GM23338 (cell line): ENCODE results near the gene ADAMTS8. TPM values are rescaled to one million over a fixed set of nuclear protein-coding genes. Genes with fewer than 3 reads are reported as not detected.

Source experiments
- ATAC-seq: fragments of 200-7000 bp; cut with Tn5 transposase; 3 replicates; pipeline ENCODE4 v1.9.1; 2020
- DNase-seq: peaks from one replicate; pipeline ENCODE4 v3.0.0-alpha.2; 2015; ENCODE audit warnings: low spot score
- H2AFZ ChIP-seq: fragments of 200-600 bp; sonication (generic); 2 replicates; pipeline ENCODE4 v1.8.0; 2016; ENCODE audit warnings: antibody characterized with exemption, mild to moderate bottlenecking, moderate library complexity
- H3F3A ChIP-seq: fragments of 200-600 bp; sonication (generic); replicated peaks from 2 replicates; pipeline ENCODE4 v1.8.0; 2017; ENCODE audit warnings: antibody characterized with exemption, mixed run types, low read depth
- H3K27ac ChIP-seq: fragments of 200-600 bp; sonication (generic); 2 replicates; pipeline ENCODE4 v1.6.1; 2016; ENCODE audit warnings: low read depth
- H3K27me3 ChIP-seq: fragments of 200-600 bp; sonication (generic); 2 replicates; pipeline ENCODE4 v1.8.0; 2016; ENCODE audit warnings: mild to moderate bottlenecking, mixed run types, moderate library complexity; ENCODE audit not compliant: insufficient read depth
- H3K36me3 ChIP-seq: fragments of 200-600 bp; sonication (generic); 2 replicates; pipeline ENCODE4 v1.8.0; 2016; ENCODE audit warnings: mild to moderate bottlenecking; ENCODE audit not compliant: insufficient read depth
- H3K4me1 ChIP-seq: fragments of 200-600 bp; sonication (generic); 2 replicates; pipeline ENCODE4 v1.8.0; 2016; ENCODE audit warnings: mild to moderate bottlenecking, moderate library complexity; ENCODE audit not compliant: insufficient read depth
- H3K4me2 ChIP-seq: fragments of 200-600 bp; sonication (generic); 2 replicates; pipeline ENCODE4 v1.7.1; 2017; ENCODE audit warnings: mixed run types
- H3K4me3 ChIP-seq: fragments of 200-600 bp; sonication (generic); 2 replicates; pipeline ENCODE4 v1.6.1; 2016; ENCODE audit warnings: mixed run types
- H3K79me2 ChIP-seq: fragments of 200-600 bp; sonication (generic); replicated peaks from 2 replicates; pipeline ENCODE4 v1.8.0; 2017; ENCODE audit warnings: mild to moderate bottlenecking; ENCODE audit not compliant: insufficient read depth
- H3K9me2 ChIP-seq: fragments of 200-600 bp; sonication (generic); 2 replicates; pipeline ENCODE4 v1.8.0; 2017; ENCODE audit not compliant: insufficient read depth
- H4K20me1 ChIP-seq: fragments of 200-600 bp; sonication (generic); replicated peaks from 2 replicates; pipeline ENCODE4 v1.8.0; 2017; ENCODE audit warnings: mild to moderate bottlenecking; ENCODE audit not compliant: insufficient read depth
- H3K27ac Mint-ChIP-seq: 2 replicates; pipeline ENCODE4 v1.8.0; 2020; ENCODE audit warnings: inconsistent platforms, mild to moderate bottlenecking, moderate library complexity, mixed read lengths
- H3K27me3 Mint-ChIP-seq: 3 replicates; pipeline ENCODE4 v1.8.0; 2022; ENCODE audit warnings: low read depth, mild to moderate bottlenecking, moderate library complexity, mixed read lengths, inconsistent platforms; ENCODE audit not compliant: insufficient read depth, poor library complexity
- H3K36me3 Mint-ChIP-seq: 3 replicates; pipeline ENCODE4 v1.8.0; 2021; ENCODE audit warnings: low read depth, mild to moderate bottlenecking, inconsistent platforms, moderate library complexity, mixed read lengths
- H3K4me1 Mint-ChIP-seq: 3 replicates; pipeline ENCODE4 v1.8.0; 2020; ENCODE audit warnings: mild to moderate bottlenecking, inconsistent platforms, mixed read lengths
- H3K4me3 Mint-ChIP-seq: 3 replicates; pipeline ENCODE4 v1.8.0; 2021; ENCODE audit warnings: moderate library complexity, mild to moderate bottlenecking, inconsistent platforms, mixed read lengths
- H3K9me3 Mint-ChIP-seq: 3 replicates; pipeline ENCODE4 v1.8.0; 2020; ENCODE audit warnings: moderate library complexity, mild to moderate bottlenecking, inconsistent platforms, mixed read lengths
- STAT1 ChIP-seq: IDR thresholded peaks from one replicate; pipeline ENCODE4 v1.6.1; 2016; ENCODE audit warnings: antibody characterized with exemption; ENCODE audit not compliant: unreplicated experiment
- polyA plus RNA-seq: library from polyadenylated mRNA; unstranded; fragments of >200 nt; fragmentation: Nextera tagmentation; extraction: Ambion mirVana; gene quantifications from 2 replicates; pipeline ENCODE4 v1.2.1, GENCODE V29; 2016
- total RNA-seq: library from RNA; depleted of rRNA; stranded (reverse); fragments of >200 nt; shearing (Covaris generic); gene quantifications from 2 replicates; pipeline ENCODE4 v1.2.3, GENCODE V29; 2014
- TF ChIP-seq, protein P1 (sequence below): fragments of 250-450 bp; sonication (Bioruptor Pico); IDR thresholded peaks from 2 replicates; pipeline ENCODE4 v1.5.0; 2020; ENCODE audit warnings: mild to moderate bottlenecking, moderate library complexity

ADAMTS8 gene
- total and polyA plus RNA-seq, 2 experiments from 2014 or later: 7.5 to 16.2 TPM

DNA sequence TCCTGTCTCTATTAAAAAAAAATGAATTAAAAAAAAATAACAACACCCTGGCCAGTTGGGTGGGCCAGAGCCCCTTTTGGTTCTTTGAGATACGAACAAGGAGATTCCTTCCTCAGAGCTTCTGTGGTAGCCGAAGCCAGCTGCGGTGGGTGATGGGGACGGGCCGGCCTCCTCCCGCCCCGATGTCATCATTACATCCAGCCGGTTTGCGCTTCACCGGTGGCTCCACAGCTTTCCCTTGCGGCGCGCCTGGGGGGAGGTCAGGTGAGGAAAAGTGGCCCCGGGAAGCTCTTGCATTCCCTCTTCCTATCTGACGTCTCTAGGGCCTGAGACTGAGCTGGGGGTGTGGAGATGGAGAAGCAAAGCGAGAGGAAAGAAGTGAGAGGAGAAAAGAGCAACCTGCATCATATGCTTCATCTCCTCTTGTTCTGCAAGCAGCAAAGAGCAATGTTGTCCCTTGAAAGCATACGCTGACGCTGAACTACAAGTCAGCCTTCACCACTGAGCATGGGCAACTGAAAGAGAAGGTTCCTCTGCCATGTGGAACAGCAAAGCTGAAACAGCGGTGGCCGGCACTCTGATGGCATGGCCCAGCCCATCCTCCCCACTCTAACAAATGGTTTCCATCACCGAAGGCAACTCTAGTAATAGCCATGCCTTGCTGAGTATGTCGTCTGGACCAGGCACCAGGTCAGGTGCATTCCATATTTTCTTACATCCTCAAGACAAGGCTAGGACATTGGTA is 6.0 kb downstream of the ADAMTS8 start:
- no peaks in the 10 kb centered on the region for H3K9me3 Mint-ChIP-seq

More for the DNA sequence above, 6.0 kb downstream of the ADAMTS8 start:
- Histone ChIP-seq H3K4me2 (no peak overlapping the region), H3K27me3 (peaks cover 16% of the 10 kb centered on the region), H4K20me1 (no peaks in the 10 kb centered on the region), H3K79me2 (no peaks in the 10 kb centered on the region), H3K27ac (no peak overlapping the region), H3K4me3 (no peak overlapping the region), H3K9me2 (no peaks in the 10 kb centered on the region; the same call in 1 of the 2 replicates), H2AFZ (no peak overlapping the region), H3F3A (no peaks in the 10 kb centered on the region), H3K36me3 (no peaks in the 10 kb centered on the region; the same call in 1 of the 2 replicates), H3K4me1 (peaks cover 9% of the 10 kb centered on the region; the same call in 1 of the 2 replicates)
- H3K27ac Mint-ChIP-seq: no peak overlapping the region
- TF ChIP-seq STAT1: no peak
- TF ChIP-seq, protein P1, sequence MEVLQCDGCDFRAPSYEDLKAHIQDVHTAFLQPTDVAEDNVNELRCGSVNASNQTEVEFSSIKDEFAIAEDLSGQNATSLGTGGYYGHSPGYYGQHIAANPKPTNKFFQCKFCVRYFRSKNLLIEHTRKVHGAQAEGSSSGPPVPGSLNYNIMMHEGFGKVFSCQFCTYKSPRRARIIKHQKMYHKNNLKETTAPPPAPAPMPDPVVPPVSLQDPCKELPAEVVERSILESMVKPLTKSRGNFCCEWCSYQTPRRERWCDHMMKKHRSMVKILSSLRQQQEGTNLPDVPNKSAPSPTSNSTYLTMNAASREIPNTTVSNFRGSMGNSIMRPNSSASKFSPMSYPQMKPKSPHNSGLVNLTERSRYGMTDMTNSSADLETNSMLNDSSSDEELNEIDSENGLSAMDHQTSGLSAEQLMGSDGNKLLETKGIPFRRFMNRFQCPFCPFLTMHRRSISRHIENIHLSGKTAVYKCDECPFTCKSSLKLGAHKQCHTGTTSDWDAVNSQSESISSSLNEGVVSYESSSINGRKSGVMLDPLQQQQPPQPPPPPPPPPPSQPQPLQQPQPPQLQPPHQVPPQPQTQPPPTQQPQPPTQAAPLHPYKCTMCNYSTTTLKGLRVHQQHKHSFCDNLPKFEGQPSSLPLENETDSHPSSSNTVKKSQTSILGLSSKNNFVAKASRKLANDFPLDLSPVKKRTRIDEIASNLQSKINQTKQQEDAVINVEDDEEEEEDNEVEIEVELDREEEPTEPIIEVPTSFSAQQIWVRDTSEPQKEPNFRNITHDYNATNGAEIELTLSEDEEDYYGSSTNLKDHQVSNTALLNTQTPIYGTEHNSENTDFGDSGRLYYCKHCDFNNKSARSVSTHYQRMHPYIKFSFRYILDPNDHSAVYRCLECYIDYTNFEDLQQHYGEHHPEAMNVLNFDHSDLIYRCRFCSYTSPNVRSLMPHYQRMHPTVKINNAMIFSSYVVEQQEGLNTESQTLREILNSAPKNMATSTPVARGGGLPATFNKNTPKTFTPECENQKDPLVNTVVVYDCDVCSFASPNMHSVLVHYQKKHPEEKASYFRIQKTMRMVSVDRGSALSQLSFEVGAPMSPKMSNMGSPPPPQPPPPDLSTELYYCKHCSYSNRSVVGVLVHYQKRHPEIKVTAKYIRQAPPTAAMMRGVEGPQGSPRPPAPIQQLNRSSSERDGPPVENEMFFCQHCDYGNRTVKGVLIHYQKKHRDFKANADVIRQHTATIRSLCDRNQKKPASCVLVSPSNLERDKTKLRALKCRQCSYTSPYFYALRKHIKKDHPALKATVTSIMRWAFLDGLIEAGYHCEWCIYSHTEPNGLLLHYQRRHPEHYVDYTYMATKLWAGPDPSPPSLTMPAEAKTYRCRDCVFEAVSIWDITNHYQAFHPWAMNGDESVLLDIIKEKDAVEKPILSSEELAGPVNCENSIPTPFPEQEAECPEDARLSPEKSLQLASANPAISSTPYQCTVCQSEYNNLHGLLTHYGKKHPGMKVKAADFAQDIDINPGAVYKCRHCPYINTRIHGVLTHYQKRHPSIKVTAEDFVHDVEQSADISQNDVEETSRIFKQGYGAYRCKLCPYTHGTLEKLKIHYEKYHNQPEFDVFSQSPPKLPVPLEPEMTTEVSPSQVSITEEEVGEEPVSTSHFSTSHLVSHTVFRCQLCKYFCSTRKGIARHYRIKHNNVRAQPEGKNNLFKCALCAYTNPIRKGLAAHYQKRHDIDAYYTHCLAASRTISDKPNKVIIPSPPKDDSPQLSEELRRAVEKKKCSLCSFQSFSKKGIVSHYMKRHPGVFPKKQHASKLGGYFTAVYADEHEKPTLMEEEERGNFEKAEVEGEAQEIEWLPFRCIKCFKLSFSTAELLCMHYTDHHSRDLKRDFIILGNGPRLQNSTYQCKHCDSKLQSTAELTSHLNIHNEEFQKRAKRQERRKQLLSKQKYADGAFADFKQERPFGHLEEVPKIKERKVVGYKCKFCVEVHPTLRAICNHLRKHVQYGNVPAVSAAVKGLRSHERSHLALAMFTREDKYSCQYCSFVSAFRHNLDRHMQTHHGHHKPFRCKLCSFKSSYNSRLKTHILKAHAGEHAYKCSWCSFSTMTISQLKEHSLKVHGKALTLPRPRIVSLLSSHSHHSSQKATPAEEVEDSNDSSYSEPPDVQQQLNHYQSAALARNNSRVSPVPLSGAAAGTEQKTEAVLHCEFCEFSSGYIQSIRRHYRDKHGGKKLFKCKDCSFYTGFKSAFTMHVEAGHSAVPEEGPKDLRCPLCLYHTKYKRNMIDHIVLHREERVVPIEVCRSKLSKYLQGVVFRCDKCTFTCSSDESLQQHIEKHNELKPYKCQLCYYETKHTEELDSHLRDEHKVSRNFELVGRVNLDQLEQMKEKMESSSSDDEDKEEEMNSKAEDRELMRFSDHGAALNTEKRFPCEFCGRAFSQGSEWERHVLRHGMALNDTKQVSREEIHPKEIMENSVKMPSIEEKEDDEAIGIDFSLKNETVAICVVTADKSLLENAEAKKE (CRISPR knock-in tag): no peak
- peaks cover 35% of the 10 kb centered on the region for H3K36me3 Mint-ChIP-seq
- peaks cover 27% of the 10 kb centered on the region for H3K4me1 Mint-ChIP-seq
- DNase-seq (no peak), ATAC-seq (no peak)
- H3K27me3 Mint-ChIP-seq: peaks cover 28% of the 10 kb centered on the region
- no peak overlapping the region for H3K4me3 Mint-ChIP-seq
